HG02571 (cell line): ENCODE results near the gene FBXO46.
"Not testable (repeated sequence)": the region's sequence is repeated elsewhere in the genome, so short reads cannot be mapped to it uniquely, and the experiment has no call there.

Source experiments
- ATAC-seq: cut with Tn5 transposase; IDR thresholded peaks from one replicate; pipeline ENCODE4 v1.9.1; 2021; ENCODE audit warnings: mild to moderate bottlenecking, moderate library complexity; ENCODE audit not compliant: unreplicated experiment

Gene FBXO46

GRCh38 chr19:45687599-45687998, 43.1 kb downstream of the FBXO46 start:
- ATAC-seq: no peak

GRCh38 chr19:45685045-45685444, 45.7 kb downstream of the FBXO46 start:
- not testable (repeated sequence) for ATAC-seq

GRCh38 chr19:45682908-45683307, 47.8 kb downstream of the FBXO46 start:
- no peak for ATAC-seq

- no peak for ATAC-seq
These were observed 48.6 kb downstream of the FBXO46 start for GRCh38 chr19:45682117-45682516.

- ATAC-seq: peak; percentile 71
These were observed 49.2 kb downstream of the FBXO46 start for GRCh38 chr19:45681391-45682015.

GRCh38 chr19:45677351-45678230, 53.1 kb downstream of the FBXO46 start:
- no peak for ATAC-seq

- ATAC-seq: no peak
These were observed 53.8 kb downstream of the FBXO46 start for GRCh38 chr19:45676851-45677263.

GRCh38 chr19:45674946-45675345, 55.8 kb downstream of the FBXO46 start:
- ATAC-seq: no peak

- no peak for ATAC-seq
These were observed 59.8 kb downstream of the FBXO46 start for GRCh38 chr19:45670670-45671453.

- ATAC-seq: no peak
These were observed 62.3 kb downstream of the FBXO46 start for GRCh38 chr19:45668342-45668871.

- no peak for ATAC-seq
These were observed 62.9 kb downstream of the FBXO46 start, which contains the start of gene GIPR for GRCh38 chr19:45667620-45668341. Gene GIPR (plus strand): TSS chr19:45668221. CDS start chr19:45669521, 1,300 bp downstream.

- no peak for ATAC-seq
These were observed 66.1 kb downstream of the FBXO46 start for GRCh38 chr19:45664575-45664974.

GRCh38 chr19:45663800-45664199, 66.9 kb downstream of the FBXO46 start:
- no peak for ATAC-seq

GRCh38 chr19:45660636-45661035, 70.1 kb downstream of the FBXO46 start:
- ATAC-seq: no peak
